SU-DHL-6 (cell line): ENCODE measurements around the gene EDAR.

Experiments
- H2AFZ ChIP-seq: fragments of 200-600 bp; sonication (generic); 2 replicates; pipeline ENCODE4 v1.6.1; 2014; ENCODE audit warnings: low read depth, mild to moderate bottlenecking, moderate library complexity, mixed read lengths, antibody characterized with exemption, low read length; ENCODE audit not compliant: severe bottlenecking
- H3F3A ChIP-seq: fragments of 200-600 bp; shearing (Covaris generic); 2 replicates; pipeline ENCODE4 v1.6.0; 2016; ENCODE audit warnings: antibody characterized with exemption, mild to moderate bottlenecking; ENCODE audit not compliant: insufficient read depth
- H3K27ac ChIP-seq: fragments of 200-600 bp; sonication (generic); 2 replicates; pipeline ENCODE4 v1.5.1; 2016; ENCODE audit warnings: low read depth, mild to moderate bottlenecking, low read length, moderate library complexity, mixed read lengths
- H3K27me3 ChIP-seq: fragments of 200-600 bp; sonication (generic), shearing (Covaris generic); 2 replicates; pipeline ENCODE4 v1.6.0; 2014; ENCODE audit warnings: mild to moderate bottlenecking, low read length
- H3K36me3 ChIP-seq: fragments of 200-600 bp; sonication (generic); 2 replicates; pipeline ENCODE4 v1.6.1; 2014; ENCODE audit warnings: mild to moderate bottlenecking, low read length, mixed read lengths
- H3K4me2 ChIP-seq: fragments of 300-600, 200-600 bp; shearing (Covaris generic), sonication (generic); 2 replicates; pipeline ENCODE4 v1.6.0; 2014; ENCODE audit warnings: low read length, low read depth, mild to moderate bottlenecking; ENCODE audit not compliant: poor library complexity, severe bottlenecking
- H3K4me3 ChIP-seq: fragments of 200-600 bp; sonication (generic); 2 replicates; pipeline ENCODE4 v1.5.1; 2014; ENCODE audit warnings: antibody characterized with exemption, low read length, mild to moderate bottlenecking, mixed read lengths; ENCODE audit not compliant: insufficient read depth, poor library complexity, severe bottlenecking
- H3K79me2 ChIP-seq: fragments of 200-600 bp; sonication (generic); 2 replicates; pipeline ENCODE4 v1.6.1; 2014; ENCODE audit warnings: mild to moderate bottlenecking, low read length, moderate library complexity; ENCODE audit not compliant: insufficient read depth
- H3K9ac ChIP-seq: fragments of 200-600 bp; sonication (generic); 2 replicates; pipeline ENCODE4 v1.7.0; 2014; ENCODE audit warnings: mild to moderate bottlenecking, low read length
- H3K9me2 ChIP-seq: fragments of 200-600 bp; sonication (generic); replicated peaks from 2 replicates; pipeline ENCODE4 v1.6.1; 2014; ENCODE audit warnings: low read length; ENCODE audit not compliant: insufficient read depth
- H3K9me3 ChIP-seq: fragments of 200-600 bp; sonication (generic); 2 replicates; pipeline ENCODE4 v1.6.1; 2014; ENCODE audit warnings: low read length, mixed read lengths; ENCODE audit not compliant: insufficient read depth
- H4K20me1 ChIP-seq: fragments of 200-600 bp; sonication (generic); 2 replicates; pipeline ENCODE4 v1.6.1; 2014; ENCODE audit warnings: low read depth, mild to moderate bottlenecking, antibody characterized with exemption, low read length, moderate library complexity, mixed read lengths
- CTCF ChIP-seq: fragments of 200-600 bp; sonication (generic); IDR thresholded peaks from one replicate; pipeline ENCODE4 v1.5.1; 2017; ENCODE audit warnings: antibody characterized with exemption, mild to moderate bottlenecking, low read length, moderate library complexity; ENCODE audit not compliant: insufficient read depth, poor library complexity, severe bottlenecking
- EZH2phosphoT487 ChIP-seq: fragments of 200-600 bp; sonication (generic), shearing (Covaris generic); conservative IDR thresholded peaks from 2 replicates; pipeline ENCODE4 v1.6.1; 2018; ENCODE audit warnings: mild to moderate bottlenecking, antibody characterized with exemption, low read length, moderate library complexity, mixed read lengths

EDAR gene

GRCh38 chr2:108854484-108854883 is 134.5 kb downstream of the EDAR start:
- Histone ChIP-seq H3K9ac (no peak overlapping the region), H3K36me3 (peaks cover 59% of the 10 kb centered on the region), H3K4me3 (no peak overlapping the region), H3K79me2 (peaks cover under 1% of the 10 kb centered on the region; the same call in 1 of the 2 replicates), H4K20me1 (no peaks in the 10 kb centered on the region), H3K9me2 (no peaks in the 10 kb centered on the region), H3F3A (peaks cover 22% of the 10 kb centered on the region; the same call in 1 of the 2 replicates), H3K27me3 (no peaks in the 10 kb centered on the region), H3K4me2 (no peak overlapping the region), H3K9me3 (no peaks in the 10 kb centered on the region), H3K27ac (no peak overlapping the region; the same call in 1 of the 2 replicates), H2AFZ (no peak overlapping the region)
- TF ChIP-seq EZH2phosphoT487 (no peak), CTCF (no peak)

GRCh38 chr2:108853421-108853820 is 135.6 kb downstream of the EDAR start:
- peaks cover 67% of the 10 kb centered on the region for H3K36me3 ChIP-seq
- H3K9me2 ChIP-seq, result no peaks in the 10 kb centered on the region
- no peaks in the 10 kb centered on the region for H3K27me3 ChIP-seq
- TF ChIP-seq CTCF (no peak), EZH2phosphoT487 (no peak)
- H3K27ac ChIP-seq, result no peak overlapping the region
- H4K20me1 ChIP-seq, result no peaks in the 10 kb centered on the region
- H2AFZ ChIP-seq, result no peak overlapping the region
- H3K9ac ChIP-seq, result no peak overlapping the region
- H3K4me3 ChIP-seq, result no peak overlapping the region
- H3K79me2 ChIP-seq, result no peaks in the 10 kb centered on the region
- no peaks in the 10 kb centered on the region for H3K9me3 ChIP-seq
- H3K4me2 ChIP-seq, result no peak overlapping the region
- peaks cover 22% of the 10 kb centered on the region; the same call in 1 of the 2 replicates for H3F3A ChIP-seq

- Histone ChIP-seq H3K79me2 (no peaks in the 10 kb centered on the region), H2AFZ (no peak overlapping the region), H3K9me3 (no peaks in the 10 kb centered on the region), H3F3A (peaks cover 22% of the 10 kb centered on the region; the same call in 1 of the 2 replicates), H3K9ac (no peak overlapping the region), H3K36me3 (peaks cover 70% of the 10 kb centered on the region), H3K9me2 (no peaks in the 10 kb centered on the region), H3K27me3 (no peaks in the 10 kb centered on the region), H3K4me2 (no peak overlapping the region), H3K4me3 (no peak overlapping the region), H4K20me1 (no peaks in the 10 kb centered on the region), H3K27ac (no peak overlapping the region)
- TF ChIP-seq EZH2phosphoT487 (no peak), CTCF (no peak)
Observed at GRCh38 chr2:108852375-108852774, 136.6 kb downstream of the EDAR start.

- no peak overlapping the region for H3K9ac ChIP-seq
- TF ChIP-seq EZH2phosphoT487 (no peak), CTCF (no peak)
- H3K27me3 ChIP-seq, result no peaks in the 10 kb centered on the region
- no peak overlapping the region for H2AFZ ChIP-seq
- peaks cover 9% of the 10 kb centered on the region; the same call in 1 of the 2 replicates for H3K79me2 ChIP-seq
- no peak overlapping the region for H3K27ac ChIP-seq
- H3F3A ChIP-seq, result no peaks in the 10 kb centered on the region
- H3K9me3 ChIP-seq, result no peaks in the 10 kb centered on the region
- H3K4me2 ChIP-seq, result no peak overlapping the region
- H3K36me3 ChIP-seq, result peaks cover 42% of the 10 kb centered on the region
- H3K9me2 ChIP-seq, result no peaks in the 10 kb centered on the region
- no peaks in the 10 kb centered on the region for H4K20me1 ChIP-seq
- no peak overlapping the region for H3K4me3 ChIP-seq
Observed at GRCh38 chr2:108847000-108847399, 142.0 kb downstream of the EDAR start.
